Fibroblast of villous mesenchyme (primary cell): ENCODE data around the gene PTCHD1. TPM values are rescaled to one million over a fixed set of nuclear protein-coding genes. Genes with fewer than 3 reads are reported as not detected.

Experiments used
- DNase-seq: peaks from one replicate; pipeline ENCODE4 v3.0.0-alpha.2; 2010; ENCODE audit warnings: low read depth
- H3K4me3 ChIP-seq: 2 replicates; pipeline ENCODE4 v1.5.1; 2011; ENCODE audit warnings: low read depth, mild to moderate bottlenecking, low read length
- total RNA-seq: library from RNA; depleted of rRNA; stranded (reverse); fragments of >200 nt; gene quantifications from 2 replicates; pipeline ENCODE4 v1.2.3, GENCODE V29; 2012
- TF ChIP-seq, protein P1 (sequence below): IDR thresholded peaks from 2 replicates; pipeline ENCODE4 v1.5.1; 2012; ENCODE audit warnings: low read depth, mild to moderate bottlenecking, low read length; ENCODE audit not compliant: insufficient read depth

PTCHD1 gene
- total RNA-seq, 1 donor: not detected

- TF ChIP-seq, protein P1, sequence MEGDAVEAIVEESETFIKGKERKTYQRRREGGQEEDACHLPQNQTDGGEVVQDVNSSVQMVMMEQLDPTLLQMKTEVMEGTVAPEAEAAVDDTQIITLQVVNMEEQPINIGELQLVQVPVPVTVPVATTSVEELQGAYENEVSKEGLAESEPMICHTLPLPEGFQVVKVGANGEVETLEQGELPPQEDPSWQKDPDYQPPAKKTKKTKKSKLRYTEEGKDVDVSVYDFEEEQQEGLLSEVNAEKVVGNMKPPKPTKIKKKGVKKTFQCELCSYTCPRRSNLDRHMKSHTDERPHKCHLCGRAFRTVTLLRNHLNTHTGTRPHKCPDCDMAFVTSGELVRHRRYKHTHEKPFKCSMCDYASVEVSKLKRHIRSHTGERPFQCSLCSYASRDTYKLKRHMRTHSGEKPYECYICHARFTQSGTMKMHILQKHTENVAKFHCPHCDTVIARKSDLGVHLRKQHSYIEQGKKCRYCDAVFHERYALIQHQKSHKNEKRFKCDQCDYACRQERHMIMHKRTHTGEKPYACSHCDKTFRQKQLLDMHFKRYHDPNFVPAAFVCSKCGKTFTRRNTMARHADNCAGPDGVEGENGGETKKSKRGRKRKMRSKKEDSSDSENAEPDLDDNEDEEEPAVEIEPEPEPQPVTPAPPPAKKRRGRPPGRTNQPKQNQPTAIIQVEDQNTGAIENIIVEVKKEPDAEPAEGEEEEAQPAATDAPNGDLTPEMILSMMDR: no peak
- peak; percentile 27 for DNase-seq
- no peak overlapping the region for H3K4me3 ChIP-seq
Observed at GRCh38 chrX:23373129-23373804, 38.6 kb downstream of the PTCHD1 start.

DNA sequence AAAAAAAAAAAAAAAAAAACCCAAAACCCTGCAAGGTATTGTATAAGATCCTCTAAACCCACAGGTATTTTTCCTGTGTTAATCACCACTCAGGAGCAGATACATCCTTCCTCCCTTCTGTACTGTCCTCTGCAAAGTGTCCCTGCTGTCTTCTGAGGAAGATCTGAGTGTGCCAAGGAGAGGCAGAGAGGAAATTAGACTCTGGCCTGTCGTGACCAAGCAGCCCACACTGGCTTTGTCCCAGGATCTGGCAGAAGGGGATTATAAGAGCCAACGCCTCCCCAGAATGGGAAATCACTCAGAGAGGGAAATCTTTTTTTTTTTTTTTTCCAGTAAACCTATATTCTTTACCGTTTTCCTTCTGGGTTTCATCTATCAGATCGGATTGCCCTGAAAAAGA lies 39.6 kb downstream of the PTCHD1 start:
- TF ChIP-seq, protein P1: no peak
- no peak for DNase-seq

GRCh38 chrX:23376581-23376980 lies 41.9 kb downstream of the PTCHD1 start:
- no peak for DNase-seq
- TF ChIP-seq, protein P1: no peak
- H3K4me3 ChIP-seq: no peak overlapping the region

More for the DNA sequence above, 39.6 kb downstream of the PTCHD1 start:
- H3K4me3 ChIP-seq: no peak overlapping the region

DNA sequence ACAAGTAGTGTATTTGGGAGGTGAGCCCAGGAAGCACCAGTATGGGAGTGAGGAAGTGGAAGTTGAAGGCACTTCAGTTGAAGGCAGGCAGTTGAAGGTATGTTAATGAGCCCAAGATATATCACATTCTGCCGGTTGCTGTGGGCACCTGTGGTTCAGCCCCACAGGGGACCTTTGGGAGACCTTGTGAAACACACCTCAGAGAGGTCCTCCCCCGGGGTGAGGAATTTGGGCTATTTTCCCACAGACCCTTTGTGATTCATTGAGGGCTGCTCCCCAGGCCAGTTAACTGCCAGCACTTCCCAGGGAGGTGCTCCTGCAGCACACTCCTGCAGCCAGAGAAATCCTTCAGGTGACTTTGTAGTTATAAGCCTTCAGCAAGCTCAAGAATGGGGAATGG lies 45.9 kb downstream of the PTCHD1 start:
- TF ChIP-seq, protein P1: no peak
- DNase-seq: no peak
- H3K4me3 ChIP-seq: no peak overlapping the region

- H3K4me3 ChIP-seq: no peak overlapping the region
- no peak for DNase-seq
- TF ChIP-seq, protein P1: no peak
Observed at GRCh38 chrX:23381099-23382087, 46.7 kb downstream of the PTCHD1 start.

GRCh38 chrX:23382572-23382971 lies 47.9 kb downstream of the PTCHD1 start:
- TF ChIP-seq, protein P1: no peak
- H3K4me3 ChIP-seq: no peak overlapping the region
- DNase-seq: no peak
